A549 (cell line): ENCODE measurements around the gene GALNTL6. TPM values are rescaled to one million over a fixed set of nuclear protein-coding genes. Genes with fewer than 3 reads are reported as not detected.
A peak's percentile ranks its signal among the peaks of the same experiment; 100 is the strongest.

Experiments
- ATAC-seq, 2 experiments: fragments of 200-7000 bp in 1 of 2; fragments of >200 bp in 1 of 2; cut with Nextera tagmentation in 1 of 2; cut with Tn5 transposase in 1 of 2; 3 replicates each; pipeline versions ENCODE4 v1.8.0 to v1.9.1; 2018 to 2020; ENCODE audit warnings: mild to moderate bottlenecking in 1 of 2, moderate library complexity in 1 of 2
- CTCF ChIA-PET: fragments of 300-600 bp; sonication (Branson Sonifier 250); formaldehyde crosslinking; extraction: SDS; loops from one replicate; lab custom pipeline; 2021; ENCODE audit warnings: antibody characterized with exemption, inconsistent platforms; lab: Yijun Ruan, JAX
- POLR2A ChIA-PET: fragments of 350-600 bp; formaldehyde crosslinking; extraction: SDS; loops from one replicate; lab custom pipeline; 2021; ENCODE audit warnings: antibody characterized with exemption, inconsistent platforms; lab: Yijun Ruan, JAX
- DNase-seq, 2 experiments: peaks; one replicate each; pipeline versions ENCODE4 v3.0.0 to v3.0.0-alpha.2; 2011 to 2016; ENCODE audit warnings: low read depth in 1 of 2, low spot score in 1 of 2
- FAIRE-seq: peaks from 2 replicates; lab custom pipeline; 2011; peaks lifted over from hg19 to GRCh38; lab: Jason Lieb, UNC
- H3K27ac ChIP-seq, 2 experiments: fragments of >200 bp; sonication (Bioruptor Twin); formaldehyde crosslinking; 3 replicates each; pipeline ENCODE4 v1.5.1; 2016 to 2017
- H3K4me1 ChIP-seq: fragments of >200 bp; sonication (Bioruptor Twin); formaldehyde crosslinking; 3 replicates; pipeline ENCODE4 v1.6.1; 2016
- H3K4me2 ChIP-seq: fragments of >200 bp; sonication (Bioruptor Twin); formaldehyde crosslinking; 3 replicates; pipeline ENCODE4 v1.6.1; 2016
- H3K4me3 ChIP-seq: fragments of >200 bp; sonication (Bioruptor Twin); formaldehyde crosslinking; 3 replicates; pipeline ENCODE4 v1.5.1; 2016
- H3K9me3 ChIP-seq: fragments of >200 bp; sonication (Bioruptor Twin); formaldehyde crosslinking; 3 replicates; pipeline ENCODE4 v1.6.1; 2016
- BHLHE40 ChIP-seq: IDR thresholded peaks from 2 replicates; pipeline ENCODE4 v1.6.1; 2012; ENCODE audit warnings: low read depth, low read length, inconsistent platforms
- CBX2 ChIP-seq: fragments of 200-600 bp; sonication (generic); IDR thresholded peaks from 2 replicates; pipeline ENCODE4 v1.6.1; 2016; ENCODE audit warnings: low read depth, mild to moderate bottlenecking, borderline replicate concordance
- CEBPB ChIP-seq, 2 experiments: fragments of >200 bp in 1 of 2; sonication (Bioruptor Twin) in 1 of 2; formaldehyde crosslinking in 1 of 2; IDR thresholded peaks; 2 replicates each; pipeline ENCODE4 v1.6.1; 2012 to 2016
- CHD4 ChIP-seq: fragments of 200-600 bp; sonication (generic); IDR thresholded peaks from 2 replicates; pipeline ENCODE4 v1.6.1; 2016; ENCODE audit warnings: antibody characterized with exemption, mild to moderate bottlenecking, borderline replicate concordance
- EHMT2 ChIP-seq: fragments of 200-600 bp; sonication (generic); IDR thresholded peaks from 2 replicates; pipeline ENCODE4 v1.6.1; 2016; ENCODE audit warnings: antibody characterized with exemption, low read depth, mild to moderate bottlenecking, moderate library complexity
- EP300 ChIP-seq, 2 experiments: fragments of >200 bp; sonication (Bioruptor Twin); formaldehyde crosslinking; IDR thresholded peaks; 2 replicates in 1 of 2; 3 replicates in 1 of 2; pipeline ENCODE4 v1.6.1; 2016 to 2017
- FOSL2 ChIP-seq, 2 experiments: fragments of 450-650 bp in 1 of 2; fragments of >200 bp in 1 of 2; sonication (Bioruptor Twin) in 1 of 2; formaldehyde crosslinking; IDR thresholded peaks; 2 replicates each; pipeline versions ENCODE4 v1.5.0 to v1.6.1; 2016 to 2020; ENCODE audit warnings: mild to moderate bottlenecking in 1 of 2, moderate library complexity in 1 of 2
- FOXS1 ChIP-seq: fragments of 250-450 bp; sonication (Bioruptor Pico); IDR thresholded peaks from 2 replicates; pipeline ENCODE4 v1.5.0; 2020; ENCODE audit warnings: mild to moderate bottlenecking, moderate library complexity
- GATA3 ChIP-seq: IDR thresholded peaks from 2 replicates; pipeline ENCODE4 v1.6.1; 2012; ENCODE audit warnings: borderline replicate concordance
- HOXA7 ChIP-seq: fragments of 250-450 bp; sonication (Bioruptor Pico); IDR thresholded peaks from 2 replicates; pipeline ENCODE4 v1.5.0; 2020; ENCODE audit warnings: mild to moderate bottlenecking, moderate library complexity
- HOXB5 ChIP-seq: fragments of 250-450 bp; sonication (Bioruptor Pico); IDR thresholded peaks from 2 replicates; pipeline ENCODE4 v1.5.0; 2020; ENCODE audit warnings: mild to moderate bottlenecking, moderate library complexity
- JUNB ChIP-seq: fragments of >200 bp; sonication (Bioruptor Twin); formaldehyde crosslinking; IDR thresholded peaks from 2 replicates; pipeline ENCODE4 v1.6.1; 2016
- MAFK ChIP-seq: fragments of 450-650 bp; IDR thresholded peaks from 2 replicates; pipeline ENCODE4 v1.6.1; 2014; ENCODE audit not compliant: partially characterized antibody
- NR3C1 ChIP-seq: fragments of >200 bp; sonication (Bioruptor Twin); formaldehyde crosslinking; IDR thresholded peaks from 3 replicates; pipeline ENCODE4 v1.6.1; 2017
- POLR2A ChIP-seq: IDR thresholded peaks from 2 replicates; pipeline ENCODE4 v1.6.1; 2012; ENCODE audit warnings: mild to moderate bottlenecking, low read length
- RARB ChIP-seq: fragments of 250-450 bp; sonication (Bioruptor Pico); IDR thresholded peaks from 2 replicates; pipeline ENCODE4 v1.8.0; 2021; ENCODE audit warnings: mild to moderate bottlenecking, moderate library complexity
- RFX5 ChIP-seq: fragments of 450-650 bp; IDR thresholded peaks from 2 replicates; pipeline ENCODE4 v1.7.1; 2014; ENCODE audit warnings: antibody characterized with exemption, mild to moderate bottlenecking, moderate library complexity
- RNF2 ChIP-seq: fragments of 200-600 bp; sonication (generic); IDR thresholded peaks from 2 replicates; pipeline ENCODE4 v1.6.1; 2016; ENCODE audit warnings: low read depth, mild to moderate bottlenecking, antibody characterized with exemption, moderate library complexity, borderline replicate concordance
- SMC3 ChIP-seq: fragments of >200 bp; sonication (Bioruptor Twin); formaldehyde crosslinking; IDR thresholded peaks from 3 replicates; pipeline ENCODE4 v1.6.1; 2018; ENCODE audit warnings: inconsistent platforms
- ZC3H11A ChIP-seq: fragments of 450-650 bp; IDR thresholded peaks from 2 replicates; pipeline ENCODE4 v1.6.1; 2014; ENCODE audit warnings: antibody characterized with exemption, mild to moderate bottlenecking
- ZNF302 ChIP-seq: fragments of 250-450 bp; sonication (Bioruptor Pico); IDR thresholded peaks from 2 replicates; pipeline ENCODE4 v1.9.0; 2021; ENCODE audit warnings: inconsistent platforms, mild to moderate bottlenecking, moderate library complexity
- ZSCAN20 ChIP-seq: fragments of 250-450 bp; sonication (Bioruptor Pico); IDR thresholded peaks from 2 replicates; pipeline ENCODE4 v1.8.0; 2022; ENCODE audit warnings: mild to moderate bottlenecking, moderate library complexity
- WGBS: methylation state at CpG from one replicate; pipeline ENCODE4 v1.1.6; 2017; ENCODE audit errors: missing lambda C conversion rate; 5-methylcytosine and 5-hydroxymethylcytosine counted together
- polyA plus RNA-seq, 4 experiments: library from polyadenylated mRNA; depleted of rRNA in 3 of 4; stranded (reverse); fragments of >200 nt; fragmentation: RNase III in 1 of 4; extraction: RNeasy Plus Mini Kit Qiagen cat#74134 plus additional on column Dnase treatment in 1 of 4; gene quantifications; 2 replicates in 3 of 4; 3 replicates in 1 of 4; pipeline ENCODE4 v1.2.3, GENCODE V29; 2011 to 2017
- TF ChIP-seq, protein P1 (sequence below): IDR thresholded peaks from 2 replicates; pipeline ENCODE4 v1.6.1; 2012
- TF ChIP-seq, protein P2 (sequence below): fragments of >200 bp; sonication (Bioruptor Twin); formaldehyde crosslinking; IDR thresholded peaks from 2 replicates; pipeline ENCODE4 v1.6.1; 2016
- TF ChIP-seq, protein P3 (sequence below): fragments of >200 bp; sonication (Bioruptor Twin); formaldehyde crosslinking; IDR thresholded peaks from 3 replicates; pipeline ENCODE4 v1.5.1; 2016
- TF ChIP-seq, protein P4 (sequence below): fragments of >200 bp; sonication (Bioruptor Twin); formaldehyde crosslinking; IDR thresholded peaks from 3 replicates; pipeline ENCODE4 v1.6.1; 2016

GALNTL6 gene
- polyA plus RNA-seq, 2 of the 4 experiments (the other 2 are of a cell fraction): 0.06 to 0.49 TPM

DNA sequence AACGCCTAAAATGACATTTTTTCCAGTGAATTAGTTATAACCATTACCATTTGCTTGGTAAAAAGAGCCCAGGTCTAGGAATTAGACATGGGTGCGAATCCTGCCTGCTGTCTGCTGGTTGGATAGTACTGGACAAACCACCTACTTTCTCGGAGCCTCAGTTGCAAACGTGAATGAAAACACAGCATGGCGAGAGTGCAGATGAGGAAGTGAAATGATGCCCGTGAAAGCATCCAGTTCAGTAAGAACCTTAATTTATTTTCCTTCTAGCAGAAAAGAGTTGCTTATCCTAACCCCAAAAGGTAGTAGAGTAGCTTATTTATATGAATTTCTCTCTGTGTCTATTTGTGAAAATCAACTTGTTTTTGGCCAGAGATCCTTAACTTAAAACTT is 1184.0 kb downstream of the GALNTL6 start:
- ATAC-seq (no peak), DNase-seq (no peak), FAIRE-seq (no peak)
- TF ChIP-seq RNF2 (no peak), RARB (CRISPR knock-in tag) (no peak), CBX2 (no peak), ZC3H11A (no peak), EHMT2 (no peak), POLR2A (no peak), FOXS1 (CRISPR knock-in tag) (no peak), RFX5 (no peak)
- no peak overlapping the region for H3K4me3 ChIP-seq
- peak overlapping the region; percentile 26; the same call in 1 of the 3 replicates for H3K4me2 ChIP-seq
- CTCF ChIA-PET: interaction anchor here (1.0 to 3.6 kb wide), 2 partner anchors 16 to 261 kb away, joined by 3 to 10 read pairs; no protein-coding TSS in a partner anchor
- WGBS: 91% methylated on average over 6 of the region's 6 CpGs
- H3K9me3 ChIP-seq: 0 out of 3 replicates have a peak, but pooled peaks cover 2% of the 10 kb centered on the region
- POLR2A ChIA-PET: no interaction called here
- H3K4me1 ChIP-seq: peaks cover 46% of the 10 kb centered on the region
- H3K27ac ChIP-seq: peak overlapping the region; percentile 78 to 84

DNA sequence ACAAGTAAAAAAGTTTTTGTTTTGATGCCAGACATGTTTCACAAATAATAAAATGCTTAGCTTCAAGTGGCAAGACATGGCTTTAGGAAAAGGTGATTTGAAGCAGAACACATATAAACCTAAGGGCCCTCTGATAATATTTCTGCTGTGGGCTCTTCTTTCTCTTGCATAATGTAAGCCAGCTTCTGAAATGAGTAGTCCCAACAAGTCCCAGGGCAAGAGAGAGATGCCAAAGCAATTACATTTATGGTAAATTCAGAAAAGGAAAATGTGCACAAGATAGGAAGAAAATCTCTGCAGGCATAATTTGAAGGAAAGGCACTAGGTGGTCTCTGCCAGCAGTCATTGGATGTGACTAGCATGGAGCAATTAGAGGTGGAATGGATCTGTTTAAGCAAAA is 1184.7 kb downstream of the GALNTL6 start:
- H3K4me2 ChIP-seq: peak overlapping the region; percentile 41

DNA sequence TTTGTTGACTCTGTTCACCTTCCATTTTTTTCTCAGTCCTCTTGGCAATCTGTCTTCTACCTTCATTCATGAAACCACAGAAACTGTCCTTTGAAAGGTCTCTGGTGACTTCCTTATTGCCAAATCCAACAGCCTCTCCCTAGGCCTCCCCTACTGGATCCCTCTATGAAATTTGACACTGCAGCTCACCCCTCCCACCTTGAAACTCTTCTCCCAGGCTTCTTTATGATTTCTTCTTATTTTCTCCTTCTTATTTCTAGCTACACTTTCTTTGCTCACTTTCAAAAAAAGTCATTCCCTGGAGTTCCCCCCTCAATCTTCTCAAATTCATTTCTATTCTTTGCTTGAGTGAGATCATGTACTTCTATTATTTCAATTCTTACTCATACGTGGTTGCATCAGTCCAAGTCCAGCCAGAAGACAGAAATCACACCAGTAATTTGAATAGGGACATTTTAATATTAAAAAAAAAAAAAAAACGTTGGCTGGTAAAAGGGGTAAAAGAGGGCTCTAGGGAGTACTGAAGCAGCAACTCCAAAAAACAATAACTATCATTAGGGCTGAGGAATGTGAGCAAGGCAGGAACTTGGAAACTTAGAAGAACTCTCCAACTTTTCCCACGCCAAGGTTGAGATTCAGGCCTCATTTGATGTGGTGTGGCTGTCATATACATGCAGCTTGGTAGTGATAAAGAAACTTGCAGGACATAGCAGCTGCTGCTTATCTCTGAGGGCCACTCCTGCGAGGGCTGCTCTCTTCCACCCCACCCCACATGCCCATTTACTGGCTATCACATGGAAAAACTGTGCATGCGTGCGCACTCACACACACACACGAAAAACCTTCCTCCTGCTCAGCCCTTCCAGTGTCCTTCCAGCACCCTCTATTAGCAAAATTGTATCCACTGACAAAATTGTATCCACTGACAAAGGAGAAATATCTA is 1185.6 kb downstream of the GALNTL6 start:
- H3K27ac ChIP-seq: peak overlapping the region; percentile 78 to 84
- ChIA-PET CTCF (interaction anchor here (3.6 kb wide), 1 partner anchor 14 kb away, joined by 10 read pairs; no protein-coding TSS in a partner anchor), POLR2A (no interaction called here)
- DNase-seq (peak in 1 of 2 experiments; percentile 47), ATAC-seq (peak; percentile 59 to 66), FAIRE-seq (no peak)
- TF ChIP-seq FOSL2 (IDR thresholded peaks at IDR 0.05) (no peak), FOSL2 (CRISPR knock-in tag; IDR thresholded peaks at IDR 0.05) (no peak), JUNB (peak; percentile 49), CEBPB (IDR thresholded peaks at IDR 0.05) (peak; percentile 24; a peak in 2 of 4 replicates)
- TF ChIP-seq, protein P1, sequence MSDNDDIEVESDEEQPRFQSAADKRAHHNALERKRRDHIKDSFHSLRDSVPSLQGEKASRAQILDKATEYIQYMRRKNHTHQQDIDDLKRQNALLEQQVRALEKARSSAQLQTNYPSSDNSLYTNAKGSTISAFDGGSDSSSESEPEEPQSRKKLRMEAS: no peak
- H3K4me1 ChIP-seq: peaks cover 38% of the 10 kb centered on the region
- peak overlapping the region; percentile 41 for H3K4me2 ChIP-seq
- H3K9me3 ChIP-seq: 0 out of 3 replicates have a peak, but pooled peaks cover 2% of the 10 kb centered on the region
- 61% methylated on average over 7 of the region's 7 CpGs for WGBS
- no peak overlapping the region for H3K4me3 ChIP-seq

More for the DNA sequence above, 1184.7 kb downstream of the GALNTL6 start:
- Histone ChIP-seq H3K27ac (peak overlapping the region; percentile 78 to 84), H3K4me3 (no peak overlapping the region), H3K9me3 (0 out of 3 replicates have a peak, but pooled peaks cover 2% of the 10 kb centered on the region), H3K4me1 (peaks cover 40% of the 10 kb centered on the region)
- FAIRE-seq (no peak), DNase-seq (no peak), ATAC-seq (no peak)
- CTCF ChIA-PET: interaction anchor here (0.7 to 3.6 kb wide), 3 partner anchors 15 to 260 kb away, joined by 3 to 10 read pairs (median 3); no protein-coding TSS in a partner anchor
- POLR2A ChIA-PET: no interaction called here
- TF ChIP-seq EP300 (IDR thresholded peaks at IDR 0.05) (no peak), ZSCAN20 (CRISPR knock-in tag) (no peak), ZNF302 (CRISPR knock-in tag) (no peak), HOXB5 (CRISPR knock-in tag) (no peak), NR3C1 (no peak), FOXS1 (CRISPR knock-in tag) (no peak), MAFK (no peak), HOXA7 (CRISPR knock-in tag) (no peak), GATA3 (no peak), SMC3 (no peak), CHD4 (no peak), BHLHE40 (no peak)
- TF ChIP-seq, protein P2, sequence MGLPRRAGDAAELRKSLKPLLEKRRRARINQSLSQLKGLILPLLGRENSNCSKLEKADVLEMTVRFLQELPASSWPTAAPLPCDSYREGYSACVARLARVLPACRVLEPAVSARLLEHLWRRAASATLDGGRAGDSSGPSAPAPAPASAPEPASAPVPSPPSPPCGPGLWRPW: no peak
- TF ChIP-seq, protein P3, sequence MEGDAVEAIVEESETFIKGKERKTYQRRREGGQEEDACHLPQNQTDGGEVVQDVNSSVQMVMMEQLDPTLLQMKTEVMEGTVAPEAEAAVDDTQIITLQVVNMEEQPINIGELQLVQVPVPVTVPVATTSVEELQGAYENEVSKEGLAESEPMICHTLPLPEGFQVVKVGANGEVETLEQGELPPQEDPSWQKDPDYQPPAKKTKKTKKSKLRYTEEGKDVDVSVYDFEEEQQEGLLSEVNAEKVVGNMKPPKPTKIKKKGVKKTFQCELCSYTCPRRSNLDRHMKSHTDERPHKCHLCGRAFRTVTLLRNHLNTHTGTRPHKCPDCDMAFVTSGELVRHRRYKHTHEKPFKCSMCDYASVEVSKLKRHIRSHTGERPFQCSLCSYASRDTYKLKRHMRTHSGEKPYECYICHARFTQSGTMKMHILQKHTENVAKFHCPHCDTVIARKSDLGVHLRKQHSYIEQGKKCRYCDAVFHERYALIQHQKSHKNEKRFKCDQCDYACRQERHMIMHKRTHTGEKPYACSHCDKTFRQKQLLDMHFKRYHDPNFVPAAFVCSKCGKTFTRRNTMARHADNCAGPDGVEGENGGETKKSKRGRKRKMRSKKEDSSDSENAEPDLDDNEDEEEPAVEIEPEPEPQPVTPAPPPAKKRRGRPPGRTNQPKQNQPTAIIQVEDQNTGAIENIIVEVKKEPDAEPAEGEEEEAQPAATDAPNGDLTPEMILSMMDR: no peak
- TF ChIP-seq, protein P4, sequence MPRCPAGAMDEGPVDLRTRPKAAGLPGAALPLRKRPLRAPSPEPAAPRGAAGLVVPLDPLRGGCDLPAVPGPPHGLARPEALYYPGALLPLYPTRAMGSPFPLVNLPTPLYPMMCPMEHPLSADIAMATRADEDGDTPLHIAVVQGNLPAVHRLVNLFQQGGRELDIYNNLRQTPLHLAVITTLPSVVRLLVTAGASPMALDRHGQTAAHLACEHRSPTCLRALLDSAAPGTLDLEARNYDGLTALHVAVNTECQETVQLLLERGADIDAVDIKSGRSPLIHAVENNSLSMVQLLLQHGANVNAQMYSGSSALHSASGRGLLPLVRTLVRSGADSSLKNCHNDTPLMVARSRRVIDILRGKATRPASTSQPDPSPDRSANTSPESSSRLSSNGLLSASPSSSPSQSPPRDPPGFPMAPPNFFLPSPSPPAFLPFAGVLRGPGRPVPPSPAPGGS: no peak
